B cell (primary cell): ENCODE results near the gene SPTLC2. TPM values are rescaled to one million over a fixed set of nuclear protein-coding genes. Genes with fewer than 3 reads are reported as not detected.

ENCODE experiments used
- ATAC-seq: fragments of 200-7000 bp; cut with Tn5 transposase; one replicate; pipeline ENCODE4 v1.10.0; 2021; ENCODE audit warnings: low read depth, mild to moderate bottlenecking, moderate number of reproducible peaks, moderate library complexity
- CTCF ChIA-PET: fragments of 350-600 bp; sonication (Branson Sonifier 250); formaldehyde crosslinking; loops from one replicate; lab custom pipeline; 2021; ENCODE audit warnings: antibody characterized with exemption, inconsistent platforms; lab: Charles Lee
- POLR2A ChIA-PET: fragments of 350-600 bp; sonication (Branson Sonifier 250); formaldehyde crosslinking; loops from one replicate; lab custom pipeline; 2021; ENCODE audit warnings: antibody characterized with exemption; lab: Charles Lee
- DNase-seq: peaks from one replicate; pipeline ENCODE4 v3.0.0; 2013
- H2AFZ ChIP-seq: 2 replicates; pipeline ENCODE4 v1.6.1; 2012; ENCODE audit warnings: mild to moderate bottlenecking, low read depth, low read length; ENCODE audit not compliant: insufficient read depth, poor library complexity, severe bottlenecking
- H3K27ac ChIP-seq, 2 donors: 1 replicate in 1 of 2; 2 replicates in 1 of 2; pipeline ENCODE4 v1.5.1; 2012 to 2013; ENCODE audit warnings: low read length in 2 of 2, mild to moderate bottlenecking in 2 of 2, moderate library complexity in 1 of 2
- H3K27me3 ChIP-seq, 4 experiments: fragments of 200-600 bp in 1 of 4; sonication (generic) in 1 of 4; replicated peaks in 1 of 4; 1 replicate in 2 of 4; 2 replicates in 2 of 4; pipeline versions ENCODE4 v1.6.1 to v1.7.0; 2013 to 2016; ENCODE audit warnings: low read length in 3 of 4, mild to moderate bottlenecking in 2 of 4, mixed read lengths in 1 of 4, moderate library complexity in 1 of 4; ENCODE audit not compliant: insufficient read depth in 4 of 4, control insufficient read depth in 3 of 4; ENCODE audit errors: control extremely low read depth in 1 of 4
- H3K36me3 ChIP-seq, 2 experiments: replicated peaks in 1 of 2; 1 replicate in 1 of 2; 2 replicates in 1 of 2; pipeline versions ENCODE4 v1.6.1 to v1.7.1; 2013; ENCODE audit warnings: low read length in 1 of 2; ENCODE audit not compliant: insufficient read depth in 2 of 2, control insufficient read depth in 1 of 2; ENCODE audit errors: control extremely low read depth in 1 of 2, extremely low read depth in 1 of 2
- H3K4me1 ChIP-seq, 2 donors: fragments of 200-600 bp in 1 of 2; sonication (generic) in 1 of 2; 1 replicate in 1 of 2; 2 replicates in 1 of 2; pipeline versions ENCODE4 v1.5.1 to v1.6.1; 2013 to 2017; ENCODE audit warnings: low read length in 2 of 2; ENCODE audit not compliant: control insufficient read depth in 2 of 2, insufficient read depth in 2 of 2
- H3K4me2 ChIP-seq: replicated peaks from 2 replicates; pipeline ENCODE3; 2012; ENCODE audit warnings: mild to moderate bottlenecking, low read depth, low read length; ENCODE audit not compliant: poor library complexity, severe bottlenecking
- H3K4me3 ChIP-seq, 5 experiments: fragments of 200-600 bp in 1 of 5; sonication (generic) in 1 of 5; 1 replicate in 3 of 5; 2 replicates in 2 of 5; pipeline versions ENCODE4 v1.5.1 to v1.7.0; 2011 to 2016; ENCODE audit warnings: low read length in 4 of 5, mild to moderate bottlenecking in 4 of 5, low read depth in 2 of 5, control low read depth in 1 of 5, moderate library complexity in 1 of 5; ENCODE audit not compliant: insufficient read depth in 1 of 5; ENCODE audit errors: control extremely low read depth in 1 of 5, extremely low read depth in 1 of 5
- H3K79me2 ChIP-seq: fragments of 200-600 bp; sonication (generic); one replicate; pipeline ENCODE4 v1.6.0; 2016; ENCODE audit warnings: low read length; ENCODE audit not compliant: control insufficient read depth, insufficient read depth
- H3K9ac ChIP-seq: fragments of 200-600 bp; sonication (generic); 2 replicates; pipeline ENCODE4 v1.6.1; 2017; ENCODE audit warnings: mild to moderate bottlenecking, low read length, moderate library complexity
- H3K9me3 ChIP-seq, 3 donors: one replicate each; pipeline versions ENCODE4 v1.6.1 to v1.7.1; 2013; ENCODE audit warnings: low read length in 2 of 3; ENCODE audit not compliant: control insufficient read depth in 2 of 3, insufficient read depth in 1 of 3; ENCODE audit errors: control extremely low read depth in 1 of 3
- H4K20me1 ChIP-seq: 2 replicates; pipeline ENCODE4 v1.6.0; 2012; ENCODE audit warnings: mild to moderate bottlenecking, low read length; ENCODE audit not compliant: insufficient read depth, control insufficient read depth, poor library complexity, severe bottlenecking
- H3K27ac Mint-ChIP-seq: one replicate; pipeline ENCODE4 v1.8.0; 2021; ENCODE audit warnings: mixed read lengths
- H3K27me3 Mint-ChIP-seq: one replicate; pipeline ENCODE4 v1.8.0; 2021; ENCODE audit warnings: mixed read lengths
- H3K4me1 Mint-ChIP-seq: one replicate; pipeline ENCODE4 v1.8.0; 2021; ENCODE audit warnings: mixed read lengths
- H3K4me3 Mint-ChIP-seq: one replicate; pipeline ENCODE4 v1.8.0; 2021; ENCODE audit warnings: mixed read lengths
- H3K9me3 Mint-ChIP-seq: one replicate; pipeline ENCODE4 v1.8.0; 2022; ENCODE audit warnings: mixed read lengths; ENCODE audit not compliant: insufficient read depth
- EZH2 ChIP-seq: IDR thresholded peaks from 2 replicates; pipeline ENCODE4 v1.6.1; 2012; ENCODE audit warnings: borderline replicate concordance, low read depth, mild to moderate bottlenecking, moderate library complexity, low read length; ENCODE audit not compliant: insufficient read depth, poor library complexity, severe bottlenecking
- WGBS: methylation state at CpG from one replicate; pipeline ENCODE4 v1.1.5; 2013; ENCODE audit warnings: missing lambda C conversion rate; ENCODE audit not compliant: insufficient coverage; 5-methylcytosine and 5-hydroxymethylcytosine counted together
- intact Hi-C: fragments of 100-400 bp; cut with micrococcal nuclease; formaldehyde crosslinking; loops from one replicate; pipeline ENCODE4 v1.10.0; 2022
- polyA plus RNA-seq: library from polyadenylated mRNA; depleted of rRNA; stranded (reverse); fragments of >200 nt; gene quantifications from 2 replicates; pipeline ENCODE4 v1.2.3, GENCODE V29; 2012
- total RNA-seq, 2 donors: library from RNA; stranded (reverse); fragments of 120-200 nt in 1 of 2; gene quantifications; 1 replicate in 1 of 2; 2 replicates in 1 of 2; pipeline versions ENCODE4 v1.2.3 to v1.2.4, GENCODE V29; 2013 to 2022
- TF ChIP-seq, protein P1 (sequence below): fragments of 200-600 bp; IDR thresholded peaks from one replicate; pipeline ENCODE4 v1.8.0; 2022; ENCODE audit warnings: antibody characterized with exemption, mild to moderate bottlenecking

SPTLC2 gene
- total and polyA plus RNA-seq, 2 donors (not counting 1 experiment from before 2014, with no cell fraction given), result 9.4 to 41.4 TPM

- Histone ChIP-seq H4K20me1 (peaks cover 14% of the 10 kb centered on the region), H3K27ac (no peak overlapping the region), H3K4me3 (no peak overlapping the region), H3K4me1 (no peaks in the 10 kb centered on the region), H3K27me3 (no peaks in the 10 kb centered on the region), H3K9ac (no peak overlapping the region), H3K9me3 (no peaks in the 10 kb centered on the region), H3K36me3 (peaks cover 13 to 50% of the 10 kb centered on the region in 2 experiments), H3K4me2 (no peak overlapping the region), H3K79me2 (peaks cover 60% of the 10 kb centered on the region), H2AFZ (no peak overlapping the region)
- Mint-ChIP-seq H3K27ac (no peak overlapping the region), H3K4me1 (peaks cover 4% of the 10 kb centered on the region), H3K27me3 (no peaks in the 10 kb centered on the region), H3K4me3 (no peak overlapping the region), H3K9me3 (no peaks in the 10 kb centered on the region)
- ATAC-seq, result no peak
- 0% methylated on average over 1 of the region's 4 CpGs for WGBS
- intact Hi-C loops, result no loop called here
- ChIA-PET CTCF (no interaction called here), POLR2A (no interaction called here)
- TF ChIP-seq EZH2, result no peak
- TF ChIP-seq, protein P1, sequence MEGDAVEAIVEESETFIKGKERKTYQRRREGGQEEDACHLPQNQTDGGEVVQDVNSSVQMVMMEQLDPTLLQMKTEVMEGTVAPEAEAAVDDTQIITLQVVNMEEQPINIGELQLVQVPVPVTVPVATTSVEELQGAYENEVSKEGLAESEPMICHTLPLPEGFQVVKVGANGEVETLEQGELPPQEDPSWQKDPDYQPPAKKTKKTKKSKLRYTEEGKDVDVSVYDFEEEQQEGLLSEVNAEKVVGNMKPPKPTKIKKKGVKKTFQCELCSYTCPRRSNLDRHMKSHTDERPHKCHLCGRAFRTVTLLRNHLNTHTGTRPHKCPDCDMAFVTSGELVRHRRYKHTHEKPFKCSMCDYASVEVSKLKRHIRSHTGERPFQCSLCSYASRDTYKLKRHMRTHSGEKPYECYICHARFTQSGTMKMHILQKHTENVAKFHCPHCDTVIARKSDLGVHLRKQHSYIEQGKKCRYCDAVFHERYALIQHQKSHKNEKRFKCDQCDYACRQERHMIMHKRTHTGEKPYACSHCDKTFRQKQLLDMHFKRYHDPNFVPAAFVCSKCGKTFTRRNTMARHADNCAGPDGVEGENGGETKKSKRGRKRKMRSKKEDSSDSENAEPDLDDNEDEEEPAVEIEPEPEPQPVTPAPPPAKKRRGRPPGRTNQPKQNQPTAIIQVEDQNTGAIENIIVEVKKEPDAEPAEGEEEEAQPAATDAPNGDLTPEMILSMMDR, result no peak
- DNase-seq, result no peak
These were observed 41.9 kb downstream of the SPTLC2 start for GRCh38 chr14:77574446-77575115.

GRCh38 chr14:77573964-77574363, 42.5 kb downstream of the SPTLC2 start:
- ATAC-seq (no peak), DNase-seq (no peak)
- no peaks in the 10 kb centered on the region for H3K9me3 ChIP-seq
- H4K20me1 ChIP-seq, result peaks cover 14% of the 10 kb centered on the region
- H3K4me2 ChIP-seq, result no peak overlapping the region
- no peak overlapping the region for H3K27ac Mint-ChIP-seq
- ChIA-PET POLR2A (no interaction called here), CTCF (no interaction called here)
- no peak for TF ChIP-seq EZH2
- H3K9ac ChIP-seq, result no peak overlapping the region
- no peak overlapping the region for H3K27ac ChIP-seq
- no peak overlapping the region for H2AFZ ChIP-seq
- no peaks in the 10 kb centered on the region for H3K4me1 ChIP-seq
- 95% methylated on average over 2 of the region's 3 CpGs for WGBS
- peaks cover 13 to 53% of the 10 kb centered on the region in 2 experiments for H3K36me3 ChIP-seq
- no peaks in the 10 kb centered on the region for H3K9me3 Mint-ChIP-seq
- peaks cover 3% of the 10 kb centered on the region for H3K4me1 Mint-ChIP-seq
- no peaks in the 10 kb centered on the region for H3K27me3 Mint-ChIP-seq
- H3K4me3 Mint-ChIP-seq, result no peak overlapping the region
- H3K79me2 ChIP-seq, result peaks cover 61% of the 10 kb centered on the region
- H3K4me3 ChIP-seq, result no peak overlapping the region
- intact Hi-C loops, result no loop called here
- H3K27me3 ChIP-seq, result no peaks in the 10 kb centered on the region
